ELF-1 (cell line): Measurements from ENCODE around the gene MROH2A.

Source experiments
- DNase-seq: peaks from one replicate; pipeline ENCODE4 v3.0.0-alpha.2; 2016; ENCODE audit warnings: low read depth, low spot score

The MROH2A gene

GRCh38 chr2:233837694-233838229 is 59.6 kb downstream of the MROH2A start:
- DNase-seq: no peak

GRCh38 chr2:233838251-233838650 is 60.1 kb downstream of the MROH2A start:
- DNase-seq: no peak

- DNase-seq: no peak
These were observed 60.8 kb downstream of the MROH2A start for GRCh38 chr2:233838726-233839446.

- no peak for DNase-seq
These were observed 61.3 kb downstream of the MROH2A start for GRCh38 chr2:233839447-233839820.

GRCh38 chr2:233840520-233840919 is 62.4 kb downstream of the MROH2A start:
- no peak for DNase-seq

- no peak for DNase-seq
These were observed 63.1 kb downstream of the MROH2A start for GRCh38 chr2:233841183-233841582.

GRCh38 chr2:233844064-233844807 is 66.1 kb downstream of the MROH2A start:
- DNase-seq: no peak

GRCh38 chr2:233844836-233845235 is 66.7 kb downstream of the MROH2A start:
- DNase-seq: no peak

GRCh38 chr2:233845301-233846060 is 67.4 kb downstream of the MROH2A start:
- no peak for DNase-seq

- DNase-seq: no peak
These were observed 68.5 kb downstream of the MROH2A start for GRCh38 chr2:233846387-233847247.

GRCh38 chr2:233847248-233847898 is 69.2 kb downstream of the MROH2A start:
- no peak for DNase-seq

GRCh38 chr2:233848276-233848675 is 70.1 kb downstream of the MROH2A start:
- DNase-seq: no peak

- no peak for DNase-seq
These were observed 71.6 kb downstream of the MROH2A start for GRCh38 chr2:233849607-233850271.

- peak; percentile 27 for DNase-seq
These were observed 72.6 kb downstream of the MROH2A start for GRCh38 chr2:233850745-233851144.

- DNase-seq: no peak
These were observed 73.0 kb downstream of the MROH2A start for GRCh38 chr2:233851169-233851568.

GRCh38 chr2:233852056-233852455 is 73.9 kb downstream of the MROH2A start:
- no peak for DNase-seq

- no peak for DNase-seq
These were observed 75.2 kb downstream of the MROH2A start for GRCh38 chr2:233853353-233853752.

- no peak for DNase-seq
These were observed 75.7 kb downstream of the MROH2A start for GRCh38 chr2:233853883-233854240.

GRCh38 chr2:233854241-233854981 is 76.3 kb downstream of the MROH2A start, which contains the start of gene HJURP:
HJURP (minus strand) TSS chr2:233854535; CDS start chr2:233854500, 35 bp downstream.
- DNase-seq: peak; percentile 98
